ENCODE measurements around the gene SYCP2.

DNA sequence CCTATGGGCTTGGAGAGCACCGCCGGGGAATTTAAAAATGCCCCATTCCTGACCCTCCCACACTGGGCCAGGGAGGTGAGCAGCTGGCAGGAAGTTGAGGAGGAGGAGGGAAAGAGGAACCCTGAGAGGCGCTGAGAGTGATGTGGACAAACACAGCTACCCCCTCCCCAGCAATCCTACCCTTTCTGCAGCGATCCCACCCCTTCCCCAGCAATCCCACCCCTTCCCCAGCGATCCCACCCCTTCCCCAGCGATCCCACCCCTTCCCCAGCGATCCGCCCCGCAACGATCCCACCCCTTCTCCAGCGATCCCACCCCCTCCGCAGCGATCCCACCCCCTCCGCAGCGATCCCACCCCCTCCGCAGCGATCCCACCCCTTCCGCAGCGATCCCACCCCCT lies 111.6 kb downstream of the SYCP2 start:
- TF ChIP-seq, protein P1, sequence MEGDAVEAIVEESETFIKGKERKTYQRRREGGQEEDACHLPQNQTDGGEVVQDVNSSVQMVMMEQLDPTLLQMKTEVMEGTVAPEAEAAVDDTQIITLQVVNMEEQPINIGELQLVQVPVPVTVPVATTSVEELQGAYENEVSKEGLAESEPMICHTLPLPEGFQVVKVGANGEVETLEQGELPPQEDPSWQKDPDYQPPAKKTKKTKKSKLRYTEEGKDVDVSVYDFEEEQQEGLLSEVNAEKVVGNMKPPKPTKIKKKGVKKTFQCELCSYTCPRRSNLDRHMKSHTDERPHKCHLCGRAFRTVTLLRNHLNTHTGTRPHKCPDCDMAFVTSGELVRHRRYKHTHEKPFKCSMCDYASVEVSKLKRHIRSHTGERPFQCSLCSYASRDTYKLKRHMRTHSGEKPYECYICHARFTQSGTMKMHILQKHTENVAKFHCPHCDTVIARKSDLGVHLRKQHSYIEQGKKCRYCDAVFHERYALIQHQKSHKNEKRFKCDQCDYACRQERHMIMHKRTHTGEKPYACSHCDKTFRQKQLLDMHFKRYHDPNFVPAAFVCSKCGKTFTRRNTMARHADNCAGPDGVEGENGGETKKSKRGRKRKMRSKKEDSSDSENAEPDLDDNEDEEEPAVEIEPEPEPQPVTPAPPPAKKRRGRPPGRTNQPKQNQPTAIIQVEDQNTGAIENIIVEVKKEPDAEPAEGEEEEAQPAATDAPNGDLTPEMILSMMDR (IDR thresholded peaks at IDR 0.05) = no peak
- no peak for TF ChIP-seq EZH2 (IDR thresholded peaks at IDR 0.05)

Measured in neural progenitor cell (in vitro differentiated cells).